Astrocyte (in vitro differentiated cells and primary cell): ENCODE data around the gene BLVRB.

Experiments used
- CTCF ChIP-seq: IDR thresholded peaks from 2 replicates; pipeline ENCODE4 v1.5.1; 2011; ENCODE audit warnings: low read depth, mild to moderate bottlenecking, inconsistent platforms, low read length, moderate library complexity; ENCODE audit not compliant: insufficient read depth
- EZH2 ChIP-seq: IDR thresholded peaks from 2 replicates; pipeline ENCODE4 v1.6.1; 2012; ENCODE audit warnings: mild to moderate bottlenecking, low read length, inconsistent platforms; ENCODE audit not compliant: insufficient read depth

- TF ChIP-seq CTCF: no peak
- TF ChIP-seq EZH2: no peak
Measured at GRCh38 chr19:40414542-40415535, 50.7 kb downstream of the BLVRB start.
